ENCODE data around the gene CDH23. TPM values are rescaled to one million over a fixed set of nuclear protein-coding genes. Genes with fewer than 3 reads are reported as not detected.
A peak's percentile ranks its signal among the peaks of the same experiment; 100 is the strongest.

CDH23 gene
- total and polyA plus RNA-seq, 9 of the 15 experiments (the other 6 are each of a cell fraction or from before 2014, with no cell fraction given): 0.18 to 1.2 (median 0.47) TPM

DNA sequence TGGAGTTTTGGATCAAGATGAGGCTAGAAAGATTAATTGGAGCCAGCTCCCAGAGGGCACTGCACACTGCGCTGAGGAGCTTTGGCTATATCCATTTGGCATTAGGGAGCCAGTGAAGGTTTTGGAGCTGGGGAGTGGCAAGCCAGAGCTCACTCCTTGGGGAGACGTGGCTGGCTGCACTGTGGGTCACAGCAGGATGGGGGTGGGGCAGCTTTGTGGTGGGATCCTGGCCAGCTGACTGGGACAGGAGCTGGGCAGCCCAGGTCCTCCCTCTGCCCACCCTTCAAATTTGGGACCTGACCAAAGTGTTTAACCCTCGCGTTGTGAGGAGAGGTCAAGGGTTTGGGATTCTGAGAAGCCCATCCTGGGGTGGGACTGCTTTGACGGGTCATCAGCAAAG, 317.9 kb downstream of the CDH23 start:
- in situ Hi-C loops (cut with MboI): loop anchor here (5.0 kb wide), 1 partner anchor 98 kb away; no protein-coding TSS in a partner anchor
- peak overlapping the region; percentile 91 for H2AFZ ChIP-seq (ENCODE audit: low read depth, low read length)
- no peaks in the 10 kb centered on the region for H3K27me3 ChIP-seq (ENCODE audit: control insufficient read depth in 2 of 2, insufficient read depth in 2 of 2, low read length in 2 of 2)
- H3K36me3 ChIP-seq (ENCODE audit: control insufficient read depth, insufficient read depth, low read length): no peaks in the 10 kb centered on the region
- CTCF ChIA-PET (ENCODE audit: low intra/inter-chr PET ratio): interaction anchor here (0.7 kb wide), 1 partner anchor 395 kb away, joined by 3 read pairs; no protein-coding TSS in a partner anchor
- WGBS (ENCODE audit: insufficient coverage, low coverage, missing lambda C conversion rate): 37% methylated on average over 5 of the region's 5 CpGs
- intact Hi-C loops (cut with micrococcal nuclease): no loop called here
- peaks cover 24 to 46% of the 10 kb centered on the region in 2 experiments for H3K4me1 ChIP-seq (replicated peaks in 1 of 2; ENCODE audit: control insufficient read depth in 2 of 2, insufficient read depth in 2 of 2, low read length in 2 of 2)
- TF ChIP-seq NR2C1 (IDR thresholded peaks at IDR 0.05) (no peak), NR2C1 (tag; IDR thresholded peaks at IDR 0.05) (no peak), GABPA (tag; conservative IDR thresholded peaks at IDR 0.05; ENCODE audit: low read depth) (no peak), WHSC1 (IDR thresholded peaks at IDR 0.05; ENCODE audit: low read length) (no peak), CHCHD3 (CRISPR knock-in tag; IDR thresholded peaks at IDR 0.05) (no peak), KLF13 (tag; IDR thresholded peaks at IDR 0.05; ENCODE audit: borderline replicate concordance, low read depth) (no peak), TAL1 (IDR thresholded peaks at IDR 0.05) (no peak), NFIC (IDR thresholded peaks at IDR 0.05) (no peak), SRSF1 (IDR thresholded peaks at IDR 0.05; ENCODE audit: low read depth, low read length) (no peak)
- TF ChIP-seq, protein P1, sequence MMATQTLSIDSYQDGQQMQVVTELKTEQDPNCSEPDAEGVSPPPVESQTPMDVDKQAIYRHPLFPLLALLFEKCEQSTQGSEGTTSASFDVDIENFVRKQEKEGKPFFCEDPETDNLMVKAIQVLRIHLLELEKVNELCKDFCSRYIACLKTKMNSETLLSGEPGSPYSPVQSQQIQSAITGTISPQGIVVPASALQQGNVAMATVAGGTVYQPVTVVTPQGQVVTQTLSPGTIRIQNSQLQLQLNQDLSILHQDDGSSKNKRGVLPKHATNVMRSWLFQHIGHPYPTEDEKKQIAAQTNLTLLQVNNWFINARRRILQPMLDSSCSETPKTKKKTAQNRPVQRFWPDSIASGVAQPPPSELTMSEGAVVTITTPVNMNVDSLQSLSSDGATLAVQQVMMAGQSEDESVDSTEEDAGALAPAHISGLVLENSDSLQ (IDR thresholded peaks at IDR 0.05): no peak
- TF ChIP-seq, protein P2, sequence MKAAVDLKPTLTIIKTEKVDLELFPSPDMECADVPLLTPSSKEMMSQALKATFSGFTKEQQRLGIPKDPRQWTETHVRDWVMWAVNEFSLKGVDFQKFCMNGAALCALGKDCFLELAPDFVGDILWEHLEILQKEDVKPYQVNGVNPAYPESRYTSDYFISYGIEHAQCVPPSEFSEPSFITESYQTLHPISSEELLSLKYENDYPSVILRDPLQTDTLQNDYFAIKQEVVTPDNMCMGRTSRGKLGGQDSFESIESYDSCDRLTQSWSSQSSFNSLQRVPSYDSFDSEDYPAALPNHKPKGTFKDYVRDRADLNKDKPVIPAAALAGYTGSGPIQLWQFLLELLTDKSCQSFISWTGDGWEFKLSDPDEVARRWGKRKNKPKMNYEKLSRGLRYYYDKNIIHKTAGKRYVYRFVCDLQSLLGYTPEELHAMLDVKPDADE (conservative IDR thresholded peaks at IDR 0.05; ENCODE audit: control insufficient read depth, low read depth, low read length): no peak
- peak overlapping the region in 1 of 2 experiments; percentile 15; a peak in 1 of 4 replicates for H3K9ac ChIP-seq (ENCODE audit: insufficient read depth in 1 of 2, low read depth in 2 of 2, low read length in 2 of 2)
- BruUV-seq (replicated peaks): no TSS peak
- H3K79me2 ChIP-seq (ENCODE audit: control insufficient read depth, insufficient read depth, low read length): no peaks in the 10 kb centered on the region
- H3K9me3 ChIP-seq (replicated peaks; ENCODE audit: control insufficient read depth, insufficient read depth, low read depth, low read length): no peaks in the 10 kb centered on the region
- H3K4me3 ChIP-seq: no peak overlapping the region
- DNase-seq (ENCODE audit: extremely low read depth in 1 of 4, low spot score in 3 of 4): no peak
- no peaks in the 10 kb centered on the region for H3K9me1 ChIP-seq (ENCODE audit: control insufficient read depth, insufficient read depth, low read length)
- POLR2A ChIA-PET: interaction anchor here (2.6 kb wide), 1 partner anchor 11 kb away, joined by 6 read pairs; no protein-coding TSS in a partner anchor
- H3K4me2 ChIP-seq (ENCODE audit: insufficient read depth, low read length): no peak overlapping the region
- no peak overlapping the region for H3K27ac ChIP-seq (ENCODE audit: extremely low read depth, low read depth, low read length)
- no peak for FAIRE-seq
- H4K20me1 ChIP-seq (replicated peaks; ENCODE audit: control insufficient read depth, insufficient read depth, low read length): no peaks in the 10 kb centered on the region
- no peak for ATAC-seq
